Smooth muscle cell (in vitro differentiated cells): ENCODE data around the gene STK11IP. TPM values are rescaled to one million over a fixed set of nuclear protein-coding genes. Genes with fewer than 3 reads are reported as not detected.

ENCODE experiments used
- DNase-seq: peaks from one replicate; lab custom pipeline; 2025; ENCODE audit not compliant: unreplicated experiment; lab: John Stamatoyannopoulos, UW
- H2AFZ ChIP-seq: fragments of 200-600 bp; sonication (generic); 2 replicates; pipeline ENCODE4 v1.6.0; 2016; ENCODE audit warnings: antibody characterized with exemption, low read depth, mild to moderate bottlenecking
- H3F3A ChIP-seq: fragments of 200-600 bp; sonication (generic); 2 replicates; pipeline ENCODE4 v1.6.0; 2017; ENCODE audit warnings: antibody characterized with exemption, low read depth
- H3K27ac ChIP-seq: fragments of 200-600 bp; sonication (generic); 2 replicates; pipeline ENCODE4 v1.5.1; 2016; ENCODE audit warnings: low read depth, mild to moderate bottlenecking
- H3K27me3 ChIP-seq: fragments of 200-600 bp; sonication (generic); 2 replicates; pipeline ENCODE4 v1.6.1; 2016; ENCODE audit warnings: low read depth, mild to moderate bottlenecking
- H3K36me3 ChIP-seq: fragments of 200-600 bp; sonication (generic); 2 replicates; pipeline ENCODE4 v1.5.1; 2016; ENCODE audit warnings: low read depth
- H3K4me1 ChIP-seq: fragments of 200-600 bp; sonication (generic); 2 replicates; pipeline ENCODE4 v1.5.1; 2016; ENCODE audit warnings: low read depth
- H3K4me2 ChIP-seq: fragments of 200-600 bp; sonication (generic); 2 replicates; pipeline ENCODE4 v1.6.0; 2016; ENCODE audit warnings: mild to moderate bottlenecking
- H3K4me3 ChIP-seq: fragments of 200-600 bp; sonication (generic); 2 replicates; pipeline ENCODE4 v1.5.1; 2016; ENCODE audit warnings: mild to moderate bottlenecking
- H3K79me2 ChIP-seq: fragments of 200-600 bp; sonication (generic); 2 replicates; pipeline ENCODE4 v1.6.0; 2016; ENCODE audit warnings: low read depth, mild to moderate bottlenecking
- H3K9ac ChIP-seq: fragments of 200-600 bp; sonication (generic); 2 replicates; pipeline ENCODE4 v1.6.0; 2016; ENCODE audit warnings: low read depth
- H3K9me3 ChIP-seq: fragments of 200-600 bp; sonication (generic); replicated peaks from 2 replicates; pipeline ENCODE4 v1.5.1; 2016; ENCODE audit warnings: low read depth
- H4K20me1 ChIP-seq: fragments of 200-600 bp; sonication (generic); 2 replicates; pipeline ENCODE4 v1.6.0; 2016; ENCODE audit warnings: low read depth
- CTCF ChIP-seq: fragments of 200-600 bp; sonication (generic); IDR thresholded peaks from 2 replicates; pipeline ENCODE4 v1.5.1; 2017; ENCODE audit warnings: borderline replicate concordance, mild to moderate bottlenecking, antibody characterized with exemption; ENCODE audit not compliant: insufficient read depth, poor library complexity, severe bottlenecking
- WGBS: methylation state at CpG from one replicate; pipeline ENCODE4 v1.1.7; 2016; ENCODE audit warnings: low lambda C conversion rate; 5-methylcytosine and 5-hydroxymethylcytosine counted together
- polyA plus RNA-seq: library from polyadenylated mRNA; unstranded; fragments of >200 nt; fragmentation: Nextera tagmentation; extraction: Ambion mirVana; gene quantifications from 2 replicates; pipeline ENCODE4 v1.2.1, GENCODE V29; 2016
- total RNA-seq: library from RNA; depleted of rRNA; stranded (reverse); fragments of >200 nt; gene quantifications from 2 replicates; pipeline ENCODE4 v1.2.3, GENCODE V29; 2014

Gene STK11IP
- total and polyA plus RNA-seq, 2 experiments from 2014 or later, result 10.2 to 13.6 TPM

GRCh38 chr2:219560037-219560892 lies 37.4 kb upstream of the STK11IP start:
- no peak overlapping the region for H2AFZ ChIP-seq
- H3K4me1 ChIP-seq, result no peaks in the 10 kb centered on the region
- no peak for DNase-seq
- H3K79me2 ChIP-seq, result no peaks in the 10 kb centered on the region
- peak; percentile 82 for TF ChIP-seq CTCF
- WGBS, result 64% methylated on average over 6 of the region's 8 CpGs
- H3K4me2 ChIP-seq, result no peak overlapping the region
- no peaks in the 10 kb centered on the region for H3K27me3 ChIP-seq
- H3K4me3 ChIP-seq, result no peak overlapping the region
- H3K9ac ChIP-seq, result no peak overlapping the region
- no peaks in the 10 kb centered on the region for H3K9me3 ChIP-seq
- no peaks in the 10 kb centered on the region for H4K20me1 ChIP-seq
- no peak overlapping the region for H3K27ac ChIP-seq
- H3F3A ChIP-seq, result no peaks in the 10 kb centered on the region
- H3K36me3 ChIP-seq, result no peaks in the 10 kb centered on the region

GRCh38 chr2:219560893-219561178 lies 36.8 kb upstream of the STK11IP start:
- Histone ChIP-seq H3K27me3 (no peaks in the 10 kb centered on the region), H3K4me1 (no peaks in the 10 kb centered on the region), H3K79me2 (no peaks in the 10 kb centered on the region), H3K9me3 (no peaks in the 10 kb centered on the region), H3K27ac (no peak overlapping the region), H3F3A (no peaks in the 10 kb centered on the region), H3K9ac (no peak overlapping the region), H2AFZ (no peak overlapping the region), H3K36me3 (no peaks in the 10 kb centered on the region), H4K20me1 (no peaks in the 10 kb centered on the region), H3K4me3 (no peak overlapping the region), H3K4me2 (no peak overlapping the region)
- WGBS, result 96% methylated on average over 3 of the region's 3 CpGs
- no peak for TF ChIP-seq CTCF
- DNase-seq, result no peak

- no peak for TF ChIP-seq CTCF
- no peaks in the 10 kb centered on the region for H3K79me2 ChIP-seq
- WGBS, result 74% methylated on average over 24 of the region's 24 CpGs
Measured at GRCh38 chr2:219561179-219562048, 36.2 kb upstream of the STK11IP start.

More at GRCh38 chr2:219561179-219562048, 36.2 kb upstream of the STK11IP start:
- Histone ChIP-seq H3K4me2 (no peak overlapping the region), H3K9ac (no peak overlapping the region), H3K36me3 (no peaks in the 10 kb centered on the region), H3K4me3 (no peak overlapping the region), H4K20me1 (no peaks in the 10 kb centered on the region), H3K27me3 (no peaks in the 10 kb centered on the region), H3K9me3 (no peaks in the 10 kb centered on the region), H3K4me1 (no peaks in the 10 kb centered on the region), H2AFZ (no peak overlapping the region), H3F3A (no peaks in the 10 kb centered on the region), H3K27ac (no peak overlapping the region)
- DNase-seq, result no peak
